K562 (cell line): ENCODE measurements around the gene BICC1. TPM values are rescaled to one million over a fixed set of nuclear protein-coding genes. Genes with fewer than 3 reads are reported as not detected.

Experiments used
- ATAC-seq: fragments of 200-7000 bp; cut with Tn5 transposase; 3 replicates; pipeline ENCODE4 v1.9.1; 2020; ENCODE audit warnings: moderate library complexity
- BruUV-seq: library from RNA; stranded (reverse); fragments of 400-500 nt; replicated peaks from 2 replicates; lab custom pipeline; 2021; lab: Mats Ljungman, UMichigan
- CTCF ChIA-PET: fragments of 300-600 bp; formaldehyde crosslinking; extraction: SDS; loops from one replicate; lab custom pipeline; 2021; ENCODE audit warnings: low intra/inter-chr PET ratio; lab: Yijun Ruan, JAX
- POLR2A ChIA-PET: fragments of 300-600, 350-650 bp; sonication (Branson Sonifier 250); formaldehyde crosslinking; extraction: SDS; loops from one replicate; lab custom pipeline; 2021; ENCODE audit warnings: antibody characterized with exemption, inconsistent platforms; lab: Yijun Ruan, JAX
- DNase-seq, 4 experiments: peaks; one replicate each; pipeline versions ENCODE4 v3.0.0 to v3.0.0-alpha.2; 2011 to 2018; ENCODE audit warnings: low spot score in 3 of 4, mixed read lengths in 3 of 4; ENCODE audit errors: extremely low read depth in 1 of 4
- FAIRE-seq: peaks from 2 replicates; lab custom pipeline; 2011; peaks lifted over from hg19 to GRCh38; lab: Jason Lieb, UNC
- H2AFZ ChIP-seq: 2 replicates; pipeline ENCODE4 v1.6.0; 2011; ENCODE audit warnings: low read depth, low read length, control low read depth, inconsistent platforms
- H3K27ac ChIP-seq: fragments of 200-600 bp; 3 replicates; pipeline ENCODE4 v1.8.0; 2011; ENCODE audit warnings: low read depth, mild to moderate bottlenecking, control low read depth, inconsistent platforms, low read length, moderate library complexity, mixed read lengths; ENCODE audit errors: extremely low read depth
- H3K27me3 ChIP-seq, 2 experiments: fragments of 300-600 bp in 1 of 2; 2 replicates in 1 of 2; 3 replicates in 1 of 2; pipeline versions ENCODE4 v1.6.0 to v1.8.0; 2011; ENCODE audit warnings: inconsistent platforms in 2 of 2, low read length in 2 of 2, mild to moderate bottlenecking in 1 of 2, mixed read lengths in 1 of 2, moderate library complexity in 1 of 2; ENCODE audit not compliant: control insufficient read depth in 2 of 2, insufficient read depth in 2 of 2
- H3K36me3 ChIP-seq: fragments of 300-600 bp; 3 replicates; pipeline ENCODE4 v1.8.0; 2011; ENCODE audit warnings: mild to moderate bottlenecking, low read length, inconsistent platforms; ENCODE audit not compliant: control insufficient read depth, insufficient read depth
- H3K4me1 ChIP-seq, 2 experiments: fragments of 200-600 bp in 1 of 2; replicated peaks in 1 of 2; 2 replicates in 1 of 2; 3 replicates in 1 of 2; pipeline versions ENCODE4 v1.5.1 to v1.8.0; 2011; ENCODE audit warnings: inconsistent platforms in 2 of 2, low read length in 2 of 2, mild to moderate bottlenecking in 1 of 2, mixed read lengths in 1 of 2, moderate library complexity in 1 of 2; ENCODE audit not compliant: control insufficient read depth in 2 of 2, insufficient read depth in 2 of 2
- H3K4me2 ChIP-seq: 2 replicates; pipeline ENCODE4 v1.6.1; 2011; ENCODE audit warnings: low read length, control low read depth, inconsistent platforms, mixed read lengths; ENCODE audit not compliant: insufficient read depth
- H3K4me3 ChIP-seq: fragments of 200-600 bp; sonication (generic), shearing (Covaris generic); 2 replicates; pipeline ENCODE4 v1.5.1; 2016; ENCODE audit warnings: control low read depth, inconsistent platforms
- H3K79me2 ChIP-seq: fragments of 200-600 bp; 3 replicates; pipeline ENCODE4 v1.8.0; 2011; ENCODE audit warnings: low read length, inconsistent platforms; ENCODE audit not compliant: control insufficient read depth, insufficient read depth
- H3K9ac ChIP-seq, 2 experiments: 2 replicates each; pipeline versions ENCODE4 v1.6.0 to v1.6.1; 2011; ENCODE audit warnings: low read depth in 2 of 2, low read length in 2 of 2, control low read depth in 1 of 2, inconsistent platforms in 1 of 2, mild to moderate bottlenecking in 1 of 2, mixed read lengths in 1 of 2; ENCODE audit not compliant: insufficient read depth in 1 of 2
- H3K9me1 ChIP-seq: one replicate; pipeline ENCODE4 v1.6.0; 2011; ENCODE audit warnings: inconsistent platforms, mild to moderate bottlenecking, low read length, moderate library complexity; ENCODE audit not compliant: control insufficient read depth, insufficient read depth
- H3K9me3 ChIP-seq: replicated peaks from 2 replicates; pipeline ENCODE4 v1.5.1; 2011; ENCODE audit warnings: low read depth, low read length, inconsistent platforms; ENCODE audit not compliant: control insufficient read depth, insufficient read depth
- H4K20me1 ChIP-seq: replicated peaks from 2 replicates; pipeline ENCODE4 v1.6.1; 2011; ENCODE audit warnings: low read length, inconsistent platforms, mixed read lengths; ENCODE audit not compliant: control insufficient read depth, insufficient read depth
- BCL6 ChIP-seq: fragments of 250-450 bp; sonication (Bioruptor Pico); IDR thresholded peaks from 2 replicates; pipeline ENCODE4 v1.4.0; 2020
- FUS ChIP-seq: fragments of 200-400 bp; formaldehyde crosslinking; optimal IDR thresholded peaks from 2 replicates; pipeline ENCODE3; 2017; ENCODE audit warnings: low read depth, low read length
- HNRNPL ChIP-seq: fragments of 200-400 bp; formaldehyde crosslinking; IDR thresholded peaks from 2 replicates; pipeline ENCODE4 v1.6.1; 2017; ENCODE audit warnings: low read depth, mild to moderate bottlenecking, low read length
- ILF3 ChIP-seq: fragments of 450-650 bp; IDR thresholded peaks from 2 replicates; pipeline ENCODE4 v1.6.1; 2018; ENCODE audit warnings: antibody characterized with exemption, mild to moderate bottlenecking, moderate library complexity, borderline replicate concordance
- NELFE ChIP-seq: IDR thresholded peaks from 2 replicates; pipeline ENCODE4 v1.6.1; 2011; ENCODE audit warnings: mild to moderate bottlenecking; ENCODE audit not compliant: insufficient read depth, insufficient read length
- NFRKB ChIP-seq: fragments of 450-650 bp; IDR thresholded peaks from 2 replicates; pipeline ENCODE4 v1.6.1; 2016; ENCODE audit warnings: low read depth
- OTX1 ChIP-seq: fragments of 450-650 bp; formaldehyde crosslinking; IDR thresholded peaks from 2 replicates; pipeline ENCODE4 v1.4.0; 2022; ENCODE audit warnings: mild to moderate bottlenecking
- UBTF ChIP-seq, 2 experiments: IDR thresholded peaks; 2 replicates each; pipeline ENCODE4 v1.6.1; 2012; ENCODE audit warnings: improper control_type of control experiment in 2 of 2, low read depth in 2 of 2, low read length in 2 of 2, borderline replicate concordance in 1 of 2
- YY1 ChIP-seq, 3 experiments: IDR thresholded peaks; 2 replicates each; pipeline ENCODE4 v1.6.1; 2011; ENCODE audit warnings: low read length in 2 of 3, mild to moderate bottlenecking in 2 of 3, moderate library complexity in 2 of 3, borderline replicate concordance in 1 of 3, control low read depth in 1 of 3, low read depth in 1 of 3; ENCODE audit not compliant: insufficient read depth in 3 of 3, insufficient replicate concordance in 2 of 3, control insufficient read depth in 1 of 3, insufficient read length in 1 of 3; ENCODE audit errors: extremely low read depth in 1 of 3
- ZFP1 ChIP-seq: fragments of 450-650 bp; formaldehyde crosslinking; IDR thresholded peaks from 2 replicates; pipeline ENCODE4 v1.4.0; 2020; ENCODE audit warnings: mild to moderate bottlenecking, mixed read lengths
- ZNF239 ChIP-seq: fragments of 250-450 bp; sonication (Bioruptor Pico); IDR thresholded peaks from 2 replicates; pipeline ENCODE4 v1.4.0; 2020; ENCODE audit warnings: mild to moderate bottlenecking
- ZNF324 ChIP-seq: fragments of 250-450 bp; sonication (Bioruptor Pico); IDR thresholded peaks from 2 replicates; pipeline ENCODE4 v1.4.0; 2020; ENCODE audit warnings: mild to moderate bottlenecking
- WGBS: fragments of 100-300 bp; shearing (Covaris generic); methylation state at CpG from one replicate; pipeline ENCODE4 v1.1.6; 2016; ENCODE audit warnings: low coverage, mixed read lengths; ENCODE audit not compliant: insufficient coverage; ENCODE audit errors: missing lambda C conversion rate; 5-methylcytosine and 5-hydroxymethylcytosine counted together
- in situ Hi-C: fragments of 300-500 bp; cut with MboI; formaldehyde crosslinking; loops from 4 replicates; pipeline ENCODE4 v1.15.0; 2018; ENCODE audit warnings: inconsistent platforms, mixed read lengths
- intact Hi-C: fragments of 100-400 bp; cut with micrococcal nuclease; formaldehyde crosslinking; loops from 2 replicates; pipeline ENCODE4 v1.14.2; 2022
- polyA plus RNA-seq, 8 experiments: library from polyadenylated mRNA; depleted of rRNA in 4 of 8; stranded (reverse) in 5 of 8; unstranded in 3 of 8; fragments of >200 nt; fragmentation: Nextera tagmentation in 2 of 8; fragmentation: Illumina TruSeq in 1 of 8; extraction: Ambion mirVana in 2 of 8; extraction: Trizol in 1 of 8; gene quantifications; 2 replicates each; pipeline versions ENCODE4 v1.2.1 to v1.2.3, GENCODE V29; 2011 to 2014; ENCODE audit warnings: inconsistent platforms in 1 of 8, missing spikeins in 1 of 8
- total RNA-seq, 7 experiments: library from RNA; depleted of rRNA in 6 of 7; stranded (reverse); fragments of >200 nt in 6 of 7; fragmentation: Illumina TruSeq in 2 of 7; extraction: Trizol in 2 of 7; gene quantifications; 2 replicates each; pipeline versions ENCODE4 v1.2.1 to v1.2.3, GENCODE V29; 2011 to 2021; ENCODE audit warnings: low replicate concordance in 1 of 7
- TF ChIP-seq, protein P1 (sequence below), 2 experiments: fragments of 450-650 bp in 1 of 2; sonication (generic) in 1 of 2; formaldehyde crosslinking; conservative IDR thresholded peaks; 2 replicates each; pipeline versions ENCODE4 v1.4.0 to v1.8.1; 2020 to 2022; ENCODE audit warnings: mild to moderate bottlenecking in 1 of 2, missing genetic modification reagents in 1 of 2

Gene BICC1
- total and polyA plus RNA-seq, 9 of the 15 experiments (the other 6 are each of a cell fraction or from before 2014, with no cell fraction given) = not detected

- Histone ChIP-seq H3K36me3 (no peaks in the 10 kb centered on the region), H4K20me1 (no peaks in the 10 kb centered on the region), H3K27ac (no peak overlapping the region), H3K27me3 (no peaks in the 10 kb centered on the region), H3K4me1 (no peaks in the 10 kb centered on the region), H3K79me2 (no peaks in the 10 kb centered on the region), H3K9me3 (no peaks in the 10 kb centered on the region), H3K4me3 (no peak overlapping the region), H2AFZ (no peak overlapping the region), H3K9me1 (no peaks in the 10 kb centered on the region), H3K9ac (no peak overlapping the region), H3K4me2 (no peak overlapping the region)
- BruUV-seq = no TSS peak
- DNase-seq (no peak), ATAC-seq (no peak), FAIRE-seq (no peak)
- in situ Hi-C loops (no loop called here), intact Hi-C loops (loop anchor here (10.0 kb wide), 1 partner anchor 361 kb away; no protein-coding TSS in a partner anchor)
- CTCF ChIA-PET = no interaction called here
- POLR2A ChIA-PET = no interaction called here
- WGBS = 2% methylated on average over 3 of the region's 3 CpGs
- peak; percentile 53; the same call in 1 of the 2 replicates for TF ChIP-seq ZFP1 (CRISPR knock-in tag)
- no peak for TF ChIP-seq ILF3
- no peak for TF ChIP-seq FUS
- no peak for TF ChIP-seq ZNF324 (CRISPR knock-in tag)
- TF ChIP-seq, protein P1, sequence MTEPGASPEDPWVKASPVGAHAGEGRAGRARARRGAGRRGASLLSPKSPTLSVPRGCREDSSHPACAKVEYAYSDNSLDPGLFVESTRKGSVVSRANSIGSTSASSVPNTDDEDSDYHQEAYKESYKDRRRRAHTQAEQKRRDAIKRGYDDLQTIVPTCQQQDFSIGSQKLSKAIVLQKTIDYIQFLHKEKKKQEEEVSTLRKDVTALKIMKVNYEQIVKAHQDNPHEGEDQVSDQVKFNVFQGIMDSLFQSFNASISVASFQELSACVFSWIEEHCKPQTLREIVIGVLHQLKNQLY (CRISPR knock-in tag; conservative IDR thresholded peaks at IDR 0.05) = no peak
Measured at GRCh38 chr10:58535311-58535710, 22.6 kb downstream of the BICC1 start.

GRCh38 chr10:58543141-58543540 is 30.5 kb downstream of the BICC1 start:
- in situ Hi-C loops = no loop called here
- H3K27ac ChIP-seq = no peak overlapping the region
- ChIA-PET CTCF (no interaction called here), POLR2A (no interaction called here)
- no peaks in the 10 kb centered on the region for H3K9me1 ChIP-seq
- FAIRE-seq = no peak
- H3K79me2 ChIP-seq = no peaks in the 10 kb centered on the region
- intact Hi-C loops = no loop called here
- no peak overlapping the region for H2AFZ ChIP-seq
- no peaks in the 10 kb centered on the region for H3K27me3 ChIP-seq
- ATAC-seq = no peak
- H3K36me3 ChIP-seq = no peaks in the 10 kb centered on the region
- no peaks in the 10 kb centered on the region for H3K9me3 ChIP-seq
- no peak overlapping the region for H3K4me2 ChIP-seq
- H3K9ac ChIP-seq = no peak overlapping the region
- H3K4me3 ChIP-seq = no peak overlapping the region
- BruUV-seq = no TSS peak
- H3K4me1 ChIP-seq = no peaks in the 10 kb centered on the region
- no peak for DNase-seq
- H4K20me1 ChIP-seq = no peaks in the 10 kb centered on the region
- no peak for TF ChIP-seq UBTF (IDR thresholded peaks at IDR 0.05; ENCODE audit: borderline replicate concordance in 1 of 2, low read depth in 2 of 2, low read length in 2 of 2)
- TF ChIP-seq BCL6 (CRISPR knock-in tag) = no peak
- no peak for TF ChIP-seq ZNF239 (CRISPR knock-in tag)
- TF ChIP-seq NELFE = no peak
- TF ChIP-seq NFRKB = no peak
- TF ChIP-seq YY1 (IDR thresholded peaks at IDR 0.05; ENCODE audit: borderline replicate concordance in 1 of 3, control insufficient read depth in 1 of 3, extremely low read depth in 1 of 3, insufficient read depth in 3 of 3, insufficient read length in 1 of 3, insufficient replicate concordance in 2 of 3, low read depth in 1 of 3, low read length in 2 of 3) = no peak
- no peak for TF ChIP-seq OTX1
- no peak for TF ChIP-seq HNRNPL
